HepG2 (cell line): ENCODE data around the gene FAM184B. TPM values are rescaled to one million over a fixed set of nuclear protein-coding genes. Genes with fewer than 3 reads are reported as not detected.

Source experiments
- LRRFIP1 ChIP-seq: sonication (generic); formaldehyde crosslinking; conservative IDR thresholded peaks from 2 replicates; pipeline ENCODE4 v1.4.0; 2020; ENCODE audit warnings: missing genetic modification reagents
- NFIB ChIP-seq: sonication (generic); formaldehyde crosslinking; IDR thresholded peaks from 2 replicates; pipeline ENCODE4 v1.9.0; 2021; ENCODE audit warnings: missing genetic modification reagents, mild to moderate bottlenecking, borderline replicate concordance
- ONECUT2 ChIP-seq: sonication (generic); formaldehyde crosslinking; IDR thresholded peaks from 2 replicates; pipeline ENCODE4 v1.4.0; 2020; ENCODE audit warnings: missing genetic modification reagents
- REST ChIP-seq, 2 experiments: IDR thresholded peaks; 2 replicates each; pipeline ENCODE4 v1.6.1; 2011 to 2012; ENCODE audit warnings: low read length in 2 of 2, borderline replicate concordance in 1 of 2, low read depth in 1 of 2, mild to moderate bottlenecking in 1 of 2, moderate library complexity in 1 of 2
- SMARCE1 ChIP-seq: fragments of 450-650 bp; IDR thresholded peaks from 2 replicates; pipeline ENCODE4 v1.6.1; 2017; ENCODE audit warnings: borderline replicate concordance
- TAF1 ChIP-seq: sonication (generic); formaldehyde crosslinking; IDR thresholded peaks from 2 replicates; pipeline ENCODE4 v1.4.0; 2020; ENCODE audit warnings: missing genetic modification reagents
- ZBTB44 ChIP-seq: sonication (generic); formaldehyde crosslinking; IDR thresholded peaks from 2 replicates; pipeline ENCODE4 v1.4.0; 2020; ENCODE audit warnings: missing genetic modification reagents
- ZNF33A ChIP-seq: sonication (generic); formaldehyde crosslinking; IDR thresholded peaks from 2 replicates; pipeline ENCODE4 v1.5.1; 2020; ENCODE audit warnings: missing genetic modification reagents, mild to moderate bottlenecking, moderate library complexity, borderline replicate concordance
- polyA plus RNA-seq, 8 experiments: library from polyadenylated mRNA; depleted of rRNA in 3 of 8; stranded (reverse) in 7 of 8; unstranded in 1 of 8; fragments of >200 nt; fragmentation: Illumina TruSeq in 4 of 8; extraction: Trizol in 4 of 8; gene quantifications; 2 replicates each; pipeline versions ENCODE4 v1.2.1 to v1.2.3, GENCODE V29; 2011 to 2016; ENCODE audit warnings: low read depth in 4 of 8, missing spikeins in 1 of 8, mixed read lengths in 1 of 8; ENCODE audit not compliant: insufficient read depth in 1 of 8
- total RNA-seq, 5 experiments: library from RNA; depleted of rRNA; stranded (reverse); fragments of >200 nt; fragmentation: Illumina TruSeq; extraction: Trizol; gene quantifications; 2 replicates each; pipeline ENCODE4 v1.2.3, GENCODE V29; 2016; ENCODE audit warnings: low read depth in 1 of 5

FAM184B gene
- total and polyA plus RNA-seq, 2 of the 13 experiments (the other 11 are each of a cell fraction or from before 2014, with no cell fraction given): not detected

- TF ChIP-seq LRRFIP1 (CRISPR knock-in tag) (no peak), TAF1 (CRISPR knock-in tag) (no peak), ONECUT2 (no peak), NFIB (CRISPR knock-in tag) (no peak), ZBTB44 (CRISPR knock-in tag) (no peak), ZNF33A (CRISPR knock-in tag) (no peak), REST (IDR thresholded peaks at IDR 0.05; ENCODE audit: borderline replicate concordance in 1 of 2, low read depth in 1 of 2, low read length in 2 of 2) (no peak), SMARCE1 (no peak)
Measured at GRCh38 chr4:17794730-17795129, 13.3 kb upstream of the FAM184B start (continued).
